NCI-H2196 (cell line): ENCODE results near the gene TXNDC5.
A peak's percentile ranks its signal among the peaks of the same experiment; 100 is the strongest.

ENCODE experiments used
- DNase-seq: peaks from one replicate; lab custom pipeline; 2025; ENCODE audit not compliant: unreplicated experiment; lab: John Stamatoyannopoulos, UW

The TXNDC5 gene

DNA sequence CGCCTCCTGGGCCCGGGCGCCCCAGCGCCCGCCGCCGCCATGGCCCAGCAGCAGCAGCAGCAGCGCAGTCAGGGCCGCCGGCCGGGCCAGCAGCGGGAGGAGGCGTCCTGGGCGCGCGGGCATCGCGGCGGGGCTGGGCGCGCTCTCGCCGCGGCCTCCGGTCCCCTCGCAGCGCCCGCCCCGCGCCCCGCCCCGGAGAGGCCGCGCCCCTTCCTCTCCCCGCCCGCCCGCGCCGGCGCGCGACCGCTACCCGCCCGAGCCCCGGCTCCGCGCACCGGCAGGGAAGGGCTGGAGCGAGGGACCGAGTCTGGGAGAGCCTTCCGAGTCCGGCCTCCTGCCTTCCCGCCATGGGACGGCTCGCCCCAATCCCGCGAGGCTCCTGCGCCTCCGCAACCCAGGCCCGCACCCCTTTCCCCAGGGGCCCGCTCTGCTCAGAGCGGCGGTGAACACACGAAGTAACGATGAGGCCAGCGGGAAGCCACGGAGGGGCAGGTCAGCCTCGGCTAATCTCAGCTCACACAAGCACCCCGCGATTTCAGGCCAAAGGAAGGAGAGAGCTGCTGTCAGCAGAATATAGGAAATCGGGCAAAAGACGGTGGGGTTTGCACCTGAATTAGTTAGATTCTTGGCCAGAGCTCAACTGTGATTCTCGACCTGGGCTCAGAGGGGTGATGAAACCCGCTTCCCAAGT, at the start of gene TXNDC5:
Gene TXNDC5, minus strand, starts transcription at position 135 of the 691 bp plus-strand sequence. Its CDS starts 12 bp downstream, at position 123.
- peak; percentile 82 for DNase-seq

DNA sequence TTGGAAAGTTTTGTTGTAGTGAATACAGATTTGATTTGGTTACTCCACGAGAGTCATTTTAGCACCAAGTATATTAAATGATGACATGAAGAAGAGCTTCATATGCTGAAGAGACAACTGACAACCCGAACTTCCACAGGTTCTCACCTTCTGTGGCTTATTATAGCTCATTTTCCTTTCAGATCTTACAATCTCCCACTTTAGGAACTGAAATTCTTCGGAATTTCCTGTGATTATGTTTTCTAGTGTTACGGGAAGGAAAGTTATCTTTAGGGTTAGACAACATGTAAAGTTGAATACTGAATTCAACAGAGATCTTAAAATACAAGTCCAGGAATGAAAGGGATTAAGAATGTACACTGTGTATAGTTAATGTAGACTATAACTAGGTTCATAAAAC, 49.6 kb upstream of the TXNDC5 start:
- no peak for DNase-seq

DNA sequence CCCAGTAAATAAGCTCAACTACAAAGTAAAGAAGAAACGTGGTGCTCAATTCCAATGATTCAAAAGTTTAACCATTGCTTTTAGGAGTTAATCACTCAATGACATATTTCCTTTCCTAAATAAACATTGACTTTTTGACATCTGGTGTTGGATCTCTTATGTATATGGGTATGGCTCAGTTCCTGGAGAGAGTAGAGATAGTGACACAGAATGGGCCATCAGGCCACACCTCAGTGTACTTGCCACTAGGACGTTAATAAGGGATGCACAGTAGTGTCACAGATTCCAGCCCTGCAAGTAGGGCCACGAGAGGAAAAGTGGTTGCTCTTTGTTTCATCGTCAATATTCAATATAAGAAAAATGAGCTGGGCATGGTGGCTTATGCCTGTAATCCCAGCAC, 48.9 kb upstream of the TXNDC5 start:
- no peak for DNase-seq

DNA sequence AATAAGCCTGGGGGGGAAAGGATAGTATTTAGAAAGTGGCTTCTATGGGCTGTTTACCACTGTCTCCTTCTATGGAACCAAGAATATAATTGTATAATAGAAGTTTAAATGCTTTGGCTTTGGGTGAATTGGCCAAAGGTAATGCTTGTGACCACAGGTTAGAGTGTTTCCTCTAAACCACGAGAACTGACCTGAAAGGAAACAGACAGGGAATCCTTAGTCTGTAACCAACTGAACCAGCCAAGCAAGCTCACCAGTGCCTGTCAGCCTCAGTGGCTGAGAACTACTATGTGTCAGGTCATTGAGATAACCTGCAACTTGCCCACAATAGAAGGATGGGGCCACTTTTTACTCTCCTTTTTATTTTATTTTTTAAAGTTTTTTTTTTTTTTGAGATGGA, 47.9 kb upstream of the TXNDC5 start:
- DNase-seq: no peak

DNA sequence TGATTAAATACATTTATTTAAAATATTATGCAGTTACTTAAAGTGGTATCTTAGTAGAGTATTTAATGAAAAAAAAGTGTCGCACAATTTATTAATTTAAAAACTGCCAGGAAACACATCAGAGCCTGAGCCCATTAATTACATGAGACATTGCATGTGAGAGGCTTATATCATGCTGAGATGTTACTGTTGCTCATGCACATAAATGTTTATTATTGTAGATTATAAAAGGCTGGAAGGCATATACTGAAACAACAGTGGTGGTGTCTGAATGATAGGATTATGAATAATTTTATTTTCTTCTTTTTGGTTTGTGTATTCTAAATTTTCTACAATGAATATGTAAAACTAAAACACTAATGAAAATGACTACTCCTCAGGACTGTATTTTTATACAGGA, 45.7 kb upstream of the TXNDC5 start:
- no peak for DNase-seq

DNA sequence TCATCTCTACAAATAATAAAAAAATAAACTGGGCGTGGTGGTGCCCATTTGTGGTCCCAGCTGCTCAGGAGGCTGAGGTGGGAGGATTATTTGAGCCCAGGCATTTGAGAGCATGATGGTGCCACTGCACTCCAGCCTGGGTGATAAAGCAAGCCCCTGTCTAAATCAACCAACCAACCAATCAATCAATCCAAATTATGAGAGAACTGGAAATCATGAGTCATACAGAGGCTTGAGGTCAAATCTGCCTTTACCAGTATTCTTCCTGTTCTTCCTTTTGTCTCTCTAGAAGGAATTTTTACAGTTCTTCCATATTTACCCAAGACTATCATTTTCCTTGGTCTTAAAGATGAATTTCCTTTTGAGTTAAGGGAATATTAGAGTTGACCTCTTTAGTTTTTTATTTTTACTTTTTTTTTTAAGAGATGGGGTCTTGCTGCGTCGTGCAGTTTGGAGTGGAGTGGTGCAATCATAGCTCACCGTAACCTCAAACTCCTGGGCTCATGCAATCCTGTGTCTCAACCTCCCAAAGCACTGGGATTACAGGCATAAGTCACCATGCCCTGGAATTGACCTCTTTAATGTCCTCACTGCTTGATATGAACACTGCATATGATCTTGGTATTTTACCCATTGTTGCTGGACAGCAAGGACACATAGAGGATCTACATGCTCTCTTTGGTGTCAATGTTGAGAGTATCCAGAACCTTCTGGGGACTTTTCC, 44.1 kb upstream of the TXNDC5 start:
- DNase-seq: no peak

DNA sequence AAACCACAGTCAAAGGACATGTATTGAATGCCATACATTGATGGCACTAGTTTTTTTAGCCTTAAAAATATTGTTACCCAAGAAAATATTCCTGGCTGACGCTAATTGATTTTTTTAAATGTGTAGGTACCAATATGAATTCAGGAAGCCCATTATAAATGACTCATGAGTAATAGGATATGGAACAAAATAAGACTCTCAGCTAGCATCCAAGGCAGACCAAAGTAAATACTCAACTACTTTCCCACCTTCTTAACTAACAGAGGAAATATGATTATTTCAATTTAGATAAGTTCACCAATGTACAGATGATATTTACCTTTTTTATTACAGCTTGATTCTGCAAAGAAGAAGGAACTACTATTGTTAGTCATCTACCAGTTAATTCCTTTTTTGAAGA, 43.2 kb upstream of the TXNDC5 start:
- no peak for DNase-seq

DNA sequence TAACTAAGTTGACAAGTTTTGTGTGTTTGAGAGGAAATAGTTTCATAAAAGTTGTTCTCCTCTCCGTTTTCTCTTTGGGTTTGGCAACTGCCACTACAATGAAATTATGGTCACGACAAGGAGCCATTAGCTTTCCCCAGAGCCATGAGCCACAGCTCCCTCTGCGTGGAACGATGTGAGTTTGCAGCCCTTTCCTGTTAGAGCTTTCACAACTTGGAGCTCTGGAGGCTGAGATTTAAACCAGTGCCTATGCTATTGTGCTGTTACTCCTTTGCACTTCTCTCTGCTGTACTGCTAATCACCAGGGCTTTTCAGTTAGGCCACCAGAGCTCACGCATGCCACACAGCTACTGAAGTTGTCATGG, 29.3 kb upstream of the TXNDC5 start:
- no peak for DNase-seq

DNA sequence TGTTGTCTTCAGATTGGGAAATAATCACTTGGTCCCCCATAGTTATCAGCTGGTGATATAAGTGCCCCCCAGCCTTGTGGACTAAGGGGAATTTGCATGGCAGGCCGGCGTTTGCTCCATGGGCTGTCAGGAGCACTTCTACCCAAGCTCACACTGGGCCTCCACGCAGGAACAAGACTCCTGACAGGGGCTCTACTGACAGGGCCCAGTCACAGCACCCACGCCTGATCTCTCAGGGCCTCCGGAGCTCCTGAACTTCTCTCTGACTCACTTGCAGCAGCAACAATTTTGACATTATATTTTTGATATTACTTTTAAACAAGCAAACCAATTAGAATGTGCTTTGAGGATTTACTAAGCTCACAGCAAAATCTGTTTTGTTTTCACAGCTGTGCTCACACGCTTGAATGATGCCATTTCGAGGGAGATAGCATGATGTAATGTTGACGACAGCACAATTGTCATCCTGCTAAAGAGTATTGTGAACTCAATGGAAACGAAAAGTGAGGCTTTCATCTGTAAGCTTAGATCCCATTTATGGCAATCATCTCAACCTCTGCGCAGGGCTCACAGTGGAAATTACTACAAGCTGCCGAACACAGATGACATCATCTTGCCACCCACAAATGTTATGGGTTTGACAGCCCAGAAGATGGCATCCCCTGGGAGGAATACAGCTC, 28.7 kb upstream of the TXNDC5 start:
- DNase-seq: no peak

DNA sequence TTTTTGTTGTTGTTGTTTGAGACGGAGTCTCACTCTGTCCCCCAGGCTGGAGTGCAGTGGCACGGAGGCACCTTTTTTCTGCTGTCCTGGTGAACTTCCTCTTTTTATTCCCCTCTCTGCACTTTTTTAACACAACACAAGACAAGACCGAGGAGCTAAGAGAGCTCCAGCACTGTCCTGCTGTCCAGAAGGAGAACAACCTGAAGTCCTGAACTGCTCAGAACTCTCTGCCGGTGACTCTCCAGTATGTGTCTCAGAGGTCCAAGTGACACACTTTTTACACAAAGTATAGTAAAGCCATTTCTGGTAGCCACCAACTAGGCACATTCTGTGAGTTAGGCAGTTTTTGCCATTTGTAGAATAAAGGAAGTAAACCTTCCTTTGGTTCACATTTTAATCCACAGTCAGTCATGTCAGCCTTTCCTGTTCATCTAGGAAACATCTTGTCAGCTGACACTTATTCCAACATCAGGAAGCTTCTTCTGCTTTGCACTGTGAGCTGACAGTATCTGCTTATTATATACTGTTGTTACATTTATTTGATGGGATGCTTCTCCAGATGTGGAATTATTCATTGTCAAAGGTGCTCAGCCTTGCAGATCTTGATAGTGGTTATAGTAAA, 28.1 kb upstream of the TXNDC5 start:
- DNase-seq: no peak

DNA sequence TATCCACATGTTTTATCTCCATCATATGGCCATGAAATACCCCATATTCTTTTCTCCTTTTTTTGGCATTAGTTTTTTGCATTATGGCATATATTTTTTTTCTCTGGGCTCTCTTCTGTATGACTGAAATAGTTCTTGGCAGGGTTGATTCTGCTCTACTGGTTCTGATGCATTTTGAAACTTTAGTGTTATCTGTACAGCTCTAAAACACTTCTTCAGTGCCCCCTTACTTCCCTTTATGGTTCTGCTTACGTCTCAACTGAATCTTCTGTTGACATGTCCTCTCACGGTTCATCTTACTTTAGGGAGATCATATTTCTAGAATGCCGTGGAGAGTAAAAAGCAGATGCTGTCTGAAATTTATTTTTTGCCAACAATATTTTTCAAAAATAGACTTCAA, 23.2 kb upstream of the TXNDC5 start:
- no peak for DNase-seq

DNA sequence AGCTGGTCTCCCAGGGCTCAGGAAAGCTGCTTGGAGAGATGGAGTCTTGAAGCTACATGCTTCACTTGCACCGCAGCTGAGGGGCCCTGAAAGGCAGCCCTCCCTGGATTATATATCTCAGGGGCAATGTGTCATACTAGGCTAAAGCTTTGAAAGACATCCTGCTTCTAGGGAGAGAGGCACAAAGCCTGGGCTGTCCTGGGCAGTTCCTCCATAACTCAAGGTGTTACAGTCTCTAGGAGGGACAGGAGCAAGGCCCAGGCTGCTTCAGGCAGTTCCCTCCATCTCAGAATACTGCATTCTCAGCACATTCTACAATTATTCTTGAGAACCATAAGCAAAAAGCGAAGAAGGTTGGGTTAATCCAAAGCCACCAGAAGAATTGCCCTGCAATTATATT, 22.0 kb upstream of the TXNDC5 start:
- DNase-seq: no peak

DNA sequence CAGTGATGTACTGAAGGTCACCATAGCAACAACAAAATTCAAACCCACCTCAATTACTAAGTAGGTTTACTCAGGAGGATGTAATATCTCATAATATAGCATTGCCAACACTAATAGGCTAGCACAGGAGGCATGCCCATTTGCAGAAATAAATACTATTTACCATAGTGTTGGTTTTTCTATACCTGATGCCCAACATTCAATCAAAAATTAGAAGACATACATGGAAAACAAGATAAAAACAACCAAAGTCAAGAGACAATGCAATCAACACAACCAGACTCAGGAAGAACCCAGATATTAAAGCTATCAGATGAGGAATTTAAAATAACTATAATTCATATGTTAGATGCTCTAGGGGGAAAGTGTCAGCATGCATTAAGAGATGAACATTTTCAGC, 14.3 kb upstream of the TXNDC5 start:
- DNase-seq: no peak

DNA sequence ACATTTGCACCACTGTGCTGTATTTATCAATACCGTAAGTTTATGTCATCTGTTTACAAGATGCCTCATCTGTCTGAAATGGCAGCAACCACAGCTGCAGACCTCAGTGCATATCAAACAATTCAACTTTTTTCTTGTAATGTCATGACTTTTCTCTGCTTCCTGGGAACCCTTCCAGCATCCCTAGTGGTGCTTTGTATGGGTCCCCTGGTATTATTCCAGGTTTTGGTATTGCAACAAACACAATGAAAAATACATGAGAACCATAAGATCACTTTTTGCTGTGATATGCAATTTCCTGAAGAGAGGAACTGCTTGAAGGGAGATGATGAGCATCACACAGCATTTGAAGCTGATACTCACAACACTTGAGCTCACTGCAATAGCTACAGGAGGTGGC, 12.0 kb upstream of the TXNDC5 start:
- DNase-seq: no peak

DNA sequence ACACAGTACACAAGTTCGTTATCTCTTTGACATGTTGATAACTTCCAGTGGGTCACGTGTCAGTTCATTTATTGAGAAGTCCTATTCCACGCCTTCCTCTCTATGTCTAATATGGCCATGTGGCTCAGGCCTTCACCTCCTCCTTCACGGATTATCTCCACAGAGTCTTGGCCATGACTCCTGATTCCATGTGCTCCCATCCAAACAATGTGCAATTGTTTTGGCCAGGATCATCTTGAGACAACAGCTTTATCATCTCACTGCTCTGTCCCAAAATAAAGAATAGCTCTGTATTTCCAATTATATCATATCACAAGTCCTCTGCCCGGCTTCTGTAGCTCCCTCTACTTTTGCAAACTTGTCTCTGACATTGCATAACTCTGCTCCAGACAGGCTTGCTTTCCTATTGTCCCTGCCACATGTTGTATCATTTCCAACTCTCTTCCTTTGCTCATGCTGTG, 11.1 kb upstream of the TXNDC5 start:
- no peak for DNase-seq

DNA sequence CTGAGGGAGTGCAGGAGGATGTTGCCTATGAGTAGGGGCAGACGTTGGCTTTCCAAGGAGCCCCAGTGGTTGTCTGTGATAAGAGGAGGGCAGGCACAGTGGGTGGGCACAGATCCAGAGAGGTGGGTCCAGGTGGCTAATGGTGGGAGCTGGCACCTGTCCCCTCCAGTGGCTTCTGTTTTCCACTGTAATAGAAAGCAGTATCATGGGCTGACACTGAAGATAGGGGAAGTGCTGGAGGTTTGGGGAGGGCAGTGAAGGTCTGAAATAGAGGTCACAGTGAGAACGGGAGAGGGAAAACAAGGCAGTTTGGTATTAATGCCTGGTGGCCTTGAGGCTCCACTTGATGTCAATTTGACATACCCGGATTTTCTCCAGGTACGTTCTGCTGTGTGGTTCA, 10.5 kb upstream of the TXNDC5 start:
- no peak for DNase-seq

DNA sequence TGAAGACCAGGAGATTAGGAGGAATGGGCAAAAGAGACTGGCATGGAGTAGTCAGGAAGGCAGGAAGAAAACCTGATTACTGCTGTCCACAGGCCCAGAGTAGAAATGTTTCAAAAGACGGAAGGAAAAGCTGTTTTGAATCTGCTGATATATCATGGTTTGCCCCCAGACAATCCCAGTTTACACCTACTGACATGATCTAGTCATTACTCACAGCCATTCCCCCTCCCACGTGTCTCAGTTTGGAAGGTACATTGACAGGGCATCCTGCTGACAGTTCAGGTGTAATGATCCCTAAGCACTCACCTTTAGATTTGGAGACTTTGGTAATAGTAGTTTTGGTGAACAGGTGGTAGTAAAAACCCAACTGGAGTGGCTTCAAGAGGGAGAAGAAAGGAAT, 9.8 kb upstream of the TXNDC5 start:
- DNase-seq: no peak

DNA sequence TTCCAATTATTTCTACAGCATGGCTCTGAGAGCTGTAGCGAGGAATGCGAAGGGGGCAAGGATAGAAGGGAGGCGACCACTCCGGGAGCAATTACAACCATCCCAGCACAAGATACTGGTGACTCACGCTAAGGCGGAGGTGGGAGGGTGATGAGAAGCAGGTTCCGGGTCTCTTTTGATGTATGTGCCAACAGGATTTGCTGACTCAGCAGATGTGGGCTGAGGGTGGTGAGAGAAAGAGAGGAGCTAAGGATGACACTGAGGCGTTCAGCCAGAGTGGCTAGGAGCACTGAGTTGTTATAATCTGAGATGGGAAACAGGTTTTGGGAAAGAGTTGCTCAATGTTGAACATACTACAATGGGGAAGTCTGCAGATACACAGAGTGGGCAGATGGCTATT, 9.3 kb upstream of the TXNDC5 start:
- DNase-seq: no peak

DNA sequence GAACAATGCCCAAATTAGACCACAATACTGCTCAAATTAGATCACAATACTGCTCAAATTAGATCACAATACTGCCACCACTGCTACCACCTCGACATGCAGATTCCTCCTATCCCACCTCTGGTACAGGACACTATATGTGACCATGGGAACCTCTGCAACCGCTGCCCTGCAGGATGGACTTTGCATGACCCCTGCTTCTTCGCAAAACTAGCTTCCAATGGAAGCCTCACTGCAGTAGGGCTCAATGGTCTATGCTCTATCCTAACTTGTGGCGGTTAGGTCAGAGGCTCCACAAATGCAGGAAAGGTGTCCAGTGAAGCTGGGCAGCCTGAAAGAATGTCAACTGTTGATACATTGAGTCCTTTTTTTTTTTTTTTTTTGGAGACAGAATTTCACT, 7.8 kb upstream of the TXNDC5 start:
- no peak for DNase-seq

DNA sequence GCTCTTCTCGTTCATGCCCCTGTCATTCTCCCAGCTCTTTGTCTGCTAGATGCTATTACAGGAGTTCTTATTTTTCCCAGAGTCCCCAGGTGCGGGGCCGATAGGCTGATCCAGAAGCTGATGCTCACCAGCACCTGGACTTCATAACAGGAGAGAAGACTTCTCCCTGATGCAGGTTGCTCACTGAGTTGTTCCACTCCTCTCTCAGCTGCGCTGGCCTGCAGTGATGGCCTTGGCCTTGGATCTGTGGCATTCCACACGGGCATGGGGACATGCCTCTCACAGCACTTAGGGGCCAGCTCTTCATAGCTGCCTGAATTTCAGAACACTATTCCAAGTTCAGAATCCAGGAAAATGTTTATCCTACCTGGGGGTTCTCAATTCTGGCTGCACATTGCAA, 7.1 kb upstream of the TXNDC5 start:
- no peak for DNase-seq

DNA sequence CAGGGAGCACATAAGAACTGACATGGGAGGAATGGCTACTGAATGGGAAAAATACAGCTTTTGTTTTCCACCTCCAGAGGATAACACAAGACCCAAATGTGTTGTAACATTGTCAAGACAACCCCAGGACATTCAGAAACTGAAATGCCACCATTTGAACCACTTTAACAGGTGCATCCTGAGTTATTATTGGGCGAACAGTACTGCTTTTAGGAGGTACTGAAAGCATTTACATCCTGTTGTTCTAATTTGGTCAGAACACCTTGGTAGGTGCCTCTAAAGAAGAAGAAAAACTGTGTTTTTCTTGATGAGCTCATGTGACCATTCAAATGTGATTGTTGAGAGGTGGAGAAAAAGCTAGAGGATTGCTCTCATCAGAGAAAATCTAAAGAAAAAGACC, 6.4 kb upstream of the TXNDC5 start:
- no peak for DNase-seq
